ENCODE data around the gene CEND1.

- TF ChIP-seq POLR2AphosphoS5 (IDR thresholded peaks at IDR 0.05) (peak; percentile 94), POLR2A (IDR thresholded peaks at IDR 0.05) (peak; percentile 10 to 21), CTCF (IDR thresholded peaks at IDR 0.05) (peak in 2 of 4 experiments; percentile 4 to 34), EP300 (IDR thresholded peaks at IDR 0.05) (no peak)
Observed at GRCh38 chr11:834371-835316, 44.8 kb upstream of the CEND1 start.

Measured in gastroesophageal sphincter (tissue), 3 donors.